Bronchial epithelial cell (primary cell): ENCODE results near the gene SELENOI. TPM values are rescaled to one million over a fixed set of nuclear protein-coding genes. Genes with fewer than 3 reads are reported as not detected.
A peak's percentile ranks its signal among the peaks of the same experiment; 100 is the strongest.
"Not testable (repeated sequence)": the region's sequence is repeated elsewhere in the genome, so short reads cannot be mapped to it uniquely, and the experiment has no call there.

Source experiments
- DNase-seq: peaks from one replicate; pipeline ENCODE4 v3.0.0-alpha.2; 2010; ENCODE audit warnings: low read depth
- FAIRE-seq: peaks from 2 replicates; lab custom pipeline; 2011; peaks lifted over from hg19 to GRCh38; lab: Jason Lieb, UNC
- H3K27me3 ChIP-seq: 2 replicates; pipeline ENCODE4 v1.5.1; 2011; ENCODE audit warnings: low read length; ENCODE audit not compliant: control insufficient read depth, insufficient read depth
- H3K36me3 ChIP-seq: 2 replicates; pipeline ENCODE4 v1.5.1; 2011; ENCODE audit warnings: low read length; ENCODE audit not compliant: control insufficient read depth, insufficient read depth
- H3K4me3 ChIP-seq: 2 replicates; pipeline ENCODE4 v1.5.1; 2011; ENCODE audit warnings: mild to moderate bottlenecking, low read depth, low read length, control low read depth
- CTCF ChIP-seq: IDR thresholded peaks from 2 replicates; pipeline ENCODE4 v1.5.1; 2011; ENCODE audit warnings: mild to moderate bottlenecking, moderate library complexity, low read length, control low read depth, inconsistent platforms; ENCODE audit not compliant: insufficient read depth, severe bottlenecking
- total RNA-seq: library from RNA; depleted of rRNA; stranded (reverse); fragments of >200 nt; gene quantifications from 2 replicates; pipeline ENCODE4 v1.2.1, GENCODE V29; 2014

SELENOI gene
- total RNA-seq, 1 donor from 2014 or later = 32.6 TPM

DNA sequence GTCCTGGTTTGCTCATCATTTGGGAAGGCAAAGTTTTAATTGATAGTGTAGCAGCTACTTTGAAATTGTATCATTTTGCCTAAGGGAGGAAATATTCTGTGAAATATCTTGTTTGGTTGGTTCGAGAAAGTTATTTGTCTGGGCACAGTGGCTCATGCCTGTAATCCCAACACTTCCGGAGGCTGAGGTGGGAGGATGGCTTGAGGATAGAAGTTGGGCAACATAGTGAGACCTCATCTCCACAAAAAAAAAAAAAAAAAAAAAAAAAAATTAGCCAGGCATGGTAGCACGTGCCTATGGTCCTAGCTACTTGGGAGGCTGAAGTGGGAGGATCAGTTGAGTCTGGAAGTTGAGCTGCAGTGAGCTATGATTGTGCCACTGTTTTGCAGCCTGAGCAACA is 3.7 kb downstream of the SELENOI start:
- no peaks in the 10 kb centered on the region for H3K36me3 ChIP-seq
- DNase-seq (peak; percentile 46), FAIRE-seq (no peak)
- H3K27me3 ChIP-seq = no peaks in the 10 kb centered on the region
- TF ChIP-seq CTCF = no peak
- H3K4me3 ChIP-seq = no peak overlapping the region

- H3K36me3 ChIP-seq = no peaks in the 10 kb centered on the region
- no peaks in the 10 kb centered on the region for H3K27me3 ChIP-seq
- no peak for FAIRE-seq
- DNase-seq = no peak
- no peak overlapping the region for H3K4me3 ChIP-seq
- no peak for TF ChIP-seq CTCF
Measured at GRCh38 chr2:26351375-26352090, 5.6 kb downstream of the SELENOI start.

DNA sequence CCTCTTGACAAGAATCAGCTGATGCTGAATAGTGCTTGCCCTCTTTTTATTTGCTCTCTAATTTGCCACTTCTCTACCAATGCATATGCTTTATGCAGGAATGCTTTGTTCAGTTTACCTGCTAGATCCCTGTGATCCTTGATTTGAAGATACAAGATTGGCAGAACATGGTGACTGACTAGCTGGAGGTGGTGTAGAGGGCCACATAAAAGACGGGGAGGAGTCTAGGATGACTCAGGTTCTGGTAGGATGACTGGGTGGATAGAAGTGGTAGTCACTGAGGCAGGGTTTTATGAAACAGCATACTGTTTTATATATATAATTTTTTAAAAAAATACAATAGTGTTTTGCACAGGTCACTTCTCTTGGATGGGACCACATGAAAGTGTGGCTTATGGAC is 6.9 kb downstream of the SELENOI start:
- DNase-seq (peak; percentile 94), FAIRE-seq (no peak)
- no peak overlapping the region for H3K4me3 ChIP-seq
- TF ChIP-seq CTCF = no peak
- no peaks in the 10 kb centered on the region for H3K27me3 ChIP-seq
- H3K36me3 ChIP-seq = no peaks in the 10 kb centered on the region

- FAIRE-seq, DNase-seq, H3K36me3 ChIP-seq, H3K4me3 ChIP-seq, H3K27me3 ChIP-seq: not testable (repeated sequence)
Measured at GRCh38 chr2:26354469-26354868, 8.5 kb downstream of the SELENOI start.

GRCh38 chr2:26355038-26355995 is 9.4 kb downstream of the SELENOI start:
- no peaks in the 10 kb centered on the region for H3K36me3 ChIP-seq
- TF ChIP-seq CTCF = no peak
- FAIRE-seq (no peak), DNase-seq (peak; percentile 100)
- H3K4me3 ChIP-seq = no peak overlapping the region
- H3K27me3 ChIP-seq = no peaks in the 10 kb centered on the region

DNA sequence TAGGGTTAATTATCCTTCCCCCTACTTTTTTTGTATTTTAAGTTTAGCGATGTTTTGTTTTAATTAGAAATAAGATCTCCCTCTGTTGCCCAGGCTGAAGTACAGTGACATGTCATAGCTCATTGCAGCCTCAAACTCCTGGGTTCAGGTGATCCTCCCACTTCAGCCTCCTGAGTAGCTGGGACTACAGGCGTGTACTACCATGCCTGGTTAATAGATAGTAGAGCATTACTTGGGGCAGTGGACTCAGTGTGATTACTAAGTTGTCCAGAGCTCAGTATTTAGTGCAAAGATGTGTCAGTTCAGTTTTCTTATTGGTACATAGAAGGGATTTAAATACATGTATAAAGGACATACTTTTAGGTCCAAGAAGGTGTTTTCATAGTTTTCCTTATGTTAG is 10.2 kb downstream of the SELENOI start:
- DNase-seq (peak; percentile 38), FAIRE-seq (no peak)
- H3K27me3 ChIP-seq = no peaks in the 10 kb centered on the region
- H3K36me3 ChIP-seq = no peaks in the 10 kb centered on the region
- no peak for TF ChIP-seq CTCF
- H3K4me3 ChIP-seq = no peak overlapping the region
